Body of pancreas (tissue), 4 donors: ENCODE results near the gene KLHL36.

Source experiments
- POLR2A ChIP-seq, 3 donors: fragments of 450-650 bp; IDR thresholded peaks; one replicate each; pipeline ENCODE4 v1.6.1; 2016; ENCODE audit warnings: antibody characterized with exemption in 3 of 3, mild to moderate bottlenecking in 2 of 3
- TF ChIP-seq, protein P1 (sequence below), 7 experiments: fragments of 450-650 bp in 4 of 7; fragments of 200-600 bp in 3 of 7; sonication (generic) in 3 of 7; IDR thresholded peaks; one replicate each; pipeline ENCODE4 v1.5.1; 2016 to 2019; ENCODE audit warnings: antibody characterized with exemption in 7 of 7

DNA sequence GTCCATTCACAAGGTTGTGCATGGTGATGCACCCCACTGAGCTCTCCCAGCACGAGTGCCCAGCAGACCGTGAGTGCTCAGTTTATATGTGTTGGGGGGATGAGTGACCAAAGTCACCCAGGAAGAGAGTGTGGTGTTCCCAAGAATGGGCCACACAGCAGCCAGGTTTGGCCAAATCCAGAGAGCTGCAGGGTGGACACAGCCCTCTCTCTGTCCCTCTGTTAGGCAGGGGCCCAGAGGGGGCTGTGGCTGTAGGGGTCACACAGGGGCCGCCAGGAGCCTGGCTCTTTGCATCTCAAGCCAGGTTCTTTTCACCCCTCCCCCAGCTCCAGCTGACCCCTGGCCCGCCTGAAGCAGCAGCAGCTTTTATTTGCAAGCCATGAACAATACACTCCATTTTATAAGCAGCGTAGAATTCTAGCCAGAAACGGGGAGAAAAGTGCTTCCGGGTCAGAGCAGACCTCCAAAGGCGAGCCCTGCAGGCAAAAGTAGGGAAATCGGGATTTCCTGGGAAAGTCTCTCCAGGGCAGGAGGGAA is 43.8 kb upstream of the KLHL36 start:
- no peak for TF ChIP-seq POLR2A (IDR thresholded peaks at IDR 0.05)
- TF ChIP-seq, protein P1, sequence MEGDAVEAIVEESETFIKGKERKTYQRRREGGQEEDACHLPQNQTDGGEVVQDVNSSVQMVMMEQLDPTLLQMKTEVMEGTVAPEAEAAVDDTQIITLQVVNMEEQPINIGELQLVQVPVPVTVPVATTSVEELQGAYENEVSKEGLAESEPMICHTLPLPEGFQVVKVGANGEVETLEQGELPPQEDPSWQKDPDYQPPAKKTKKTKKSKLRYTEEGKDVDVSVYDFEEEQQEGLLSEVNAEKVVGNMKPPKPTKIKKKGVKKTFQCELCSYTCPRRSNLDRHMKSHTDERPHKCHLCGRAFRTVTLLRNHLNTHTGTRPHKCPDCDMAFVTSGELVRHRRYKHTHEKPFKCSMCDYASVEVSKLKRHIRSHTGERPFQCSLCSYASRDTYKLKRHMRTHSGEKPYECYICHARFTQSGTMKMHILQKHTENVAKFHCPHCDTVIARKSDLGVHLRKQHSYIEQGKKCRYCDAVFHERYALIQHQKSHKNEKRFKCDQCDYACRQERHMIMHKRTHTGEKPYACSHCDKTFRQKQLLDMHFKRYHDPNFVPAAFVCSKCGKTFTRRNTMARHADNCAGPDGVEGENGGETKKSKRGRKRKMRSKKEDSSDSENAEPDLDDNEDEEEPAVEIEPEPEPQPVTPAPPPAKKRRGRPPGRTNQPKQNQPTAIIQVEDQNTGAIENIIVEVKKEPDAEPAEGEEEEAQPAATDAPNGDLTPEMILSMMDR (IDR thresholded peaks at IDR 0.05), result no peak
